Measurements from ENCODE around the gene SAE1.

GRCh38 chr19:47176627-47177090 lies 46.0 kb downstream of the SAE1 start:
- TF ChIP-seq EZH2 (IDR thresholded peaks at IDR 0.05; ENCODE audit: borderline replicate concordance, low read depth, low read length, poor library complexity, severe bottlenecking) (no peak), CTCF (conservative IDR thresholded peaks at IDR 0.05; ENCODE audit: low read depth, low read length) (no peak)
